Right lung (tissue), 5 donors: Measurements from ENCODE around the gene PYGL. TPM values are rescaled to one million over a fixed set of nuclear protein-coding genes. Genes with fewer than 3 reads are reported as not detected.

Experiments used
- DNase-seq, 2 donors: peaks; one replicate each; pipeline ENCODE4 v3.0.0-alpha.2; 2013
- polyA plus RNA-seq, 5 donors: library from polyadenylated mRNA; unstranded; fragments of 120-200 nt; gene quantifications; one replicate each; pipeline versions ENCODE4 v1.2.1 to v1.2.3, GENCODE V29; 2013; ENCODE audit warnings: inconsistent platforms in 1 of 5, low replicate concordance in 1 of 5; ENCODE audit not compliant: insufficient read length in 5 of 5, insufficient read depth in 1 of 5

The PYGL gene
- polyA plus RNA-seq, 5 donors: 12.7 to 21.2 (median 18.1) TPM

DNA sequence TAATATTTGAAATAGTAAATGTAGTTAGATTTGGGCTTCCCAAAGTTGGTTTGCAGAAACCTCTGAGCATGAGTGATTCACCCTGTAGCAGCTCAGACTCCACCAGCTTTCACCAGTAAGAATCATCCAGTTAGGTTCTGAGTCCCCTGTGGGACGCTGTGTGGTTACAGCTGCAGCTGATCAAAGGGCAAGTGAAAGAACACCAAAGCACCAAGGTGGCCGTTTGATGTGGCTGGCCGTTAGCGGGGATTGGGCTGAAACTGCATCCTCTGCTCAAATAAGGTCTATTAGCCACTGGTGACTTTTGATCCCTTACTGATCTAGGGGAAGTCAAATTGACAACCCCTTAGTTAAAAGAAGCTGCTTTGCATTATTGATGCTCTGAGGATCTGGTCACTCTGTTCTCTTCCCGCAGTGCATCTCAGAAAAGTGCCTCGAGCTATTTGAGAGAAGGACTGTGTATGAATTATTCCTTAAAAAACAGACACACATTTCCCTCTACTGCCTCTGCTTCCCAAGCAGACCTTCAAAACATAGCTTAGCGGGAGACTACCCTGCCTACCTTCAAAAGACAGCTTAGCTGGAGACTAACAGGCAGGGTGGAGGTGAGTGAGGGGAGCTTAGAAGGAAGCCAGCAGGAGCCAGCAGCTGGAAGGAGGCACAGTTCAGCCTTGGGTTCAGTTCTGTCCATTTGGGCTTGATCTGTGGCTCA lies 68.8 kb downstream of the PYGL start:
- DNase-seq: no peak

DNA sequence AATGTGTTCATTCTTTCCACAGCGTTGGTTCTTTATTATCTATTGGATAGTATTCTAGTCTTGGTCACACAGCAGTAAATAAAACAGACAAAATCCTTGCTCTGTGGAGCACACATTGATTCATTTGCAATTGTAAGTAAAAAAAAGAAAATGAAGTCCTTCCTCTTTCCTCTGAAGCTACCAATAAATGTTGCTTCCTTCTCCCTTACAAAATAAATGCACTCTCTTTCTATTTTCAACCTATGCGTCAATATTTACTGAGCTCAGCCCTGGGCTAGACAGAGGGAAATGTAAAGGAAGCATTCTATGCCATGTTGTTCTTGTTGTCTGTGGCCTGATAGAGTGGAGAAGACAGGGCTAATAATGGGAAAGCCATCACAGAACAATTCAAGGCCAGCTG lies 69.5 kb downstream of the PYGL start:
- no peak for DNase-seq

DNA sequence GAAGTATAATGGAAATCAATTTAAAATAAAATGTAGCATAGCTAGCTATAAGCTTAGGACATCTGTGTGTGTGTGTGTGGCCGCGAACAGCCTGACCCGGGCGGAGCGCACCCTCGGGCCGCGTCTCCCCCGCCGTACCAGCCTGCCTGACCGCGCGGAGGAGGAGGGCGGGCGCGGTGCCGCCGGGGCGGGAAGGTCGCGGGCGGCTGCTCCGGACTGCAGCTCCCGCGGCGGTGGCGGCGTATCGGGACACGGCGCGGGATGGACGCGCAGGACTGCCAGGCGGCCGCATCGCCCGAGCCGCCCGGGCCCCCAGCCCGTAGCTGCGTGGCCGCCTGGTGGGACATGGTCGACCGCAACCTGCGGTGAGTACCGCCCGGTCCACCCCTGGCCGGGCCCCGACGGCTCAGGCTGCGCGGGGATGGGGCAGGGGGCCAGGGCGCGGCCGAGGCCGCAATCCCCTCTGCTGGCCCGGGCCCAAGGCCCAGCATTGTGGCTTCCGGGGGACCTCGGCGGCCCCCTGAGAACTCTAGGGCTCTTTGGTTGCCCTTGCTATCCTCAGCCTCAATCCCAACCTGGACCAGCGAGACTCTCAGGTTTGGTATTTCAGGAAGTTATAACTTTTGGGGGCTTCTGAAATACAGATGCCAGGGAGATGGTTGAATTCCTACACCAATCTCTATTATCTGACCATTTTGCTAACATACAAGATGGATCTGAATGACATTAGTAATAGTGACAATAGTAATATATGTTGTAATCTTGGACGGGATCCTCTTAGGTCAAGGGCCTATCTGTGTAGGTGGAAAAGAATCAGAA lies 72.2 kb downstream of the PYGL start, which contains the start of gene ABHD12B:
TSS of gene ABHD12B (plus strand) at position 140 of the 819 bp plus-strand sequence. CDS start at position 262, 122 bp downstream.
- DNase-seq: no peak

DNA sequence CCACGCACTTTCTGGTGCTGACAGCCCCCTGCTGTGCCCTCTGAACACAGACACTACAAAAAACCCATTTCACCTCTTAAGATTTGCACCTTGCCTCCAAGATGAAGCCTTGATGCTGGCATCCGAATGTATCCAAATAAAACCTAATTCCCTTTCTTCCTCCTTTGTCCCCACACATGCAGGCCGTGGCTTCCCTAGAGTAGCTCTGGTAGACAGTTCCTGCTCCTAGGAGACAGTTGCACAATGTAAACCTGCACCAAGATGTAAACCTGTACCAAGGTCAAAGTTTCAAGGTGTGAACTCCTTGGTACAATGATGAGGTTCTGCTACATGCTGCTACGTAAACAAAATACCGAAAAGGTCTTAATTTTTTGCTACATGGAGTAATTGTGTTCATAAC lies 73.1 kb downstream of the PYGL start:
- DNase-seq: no peak

DNA sequence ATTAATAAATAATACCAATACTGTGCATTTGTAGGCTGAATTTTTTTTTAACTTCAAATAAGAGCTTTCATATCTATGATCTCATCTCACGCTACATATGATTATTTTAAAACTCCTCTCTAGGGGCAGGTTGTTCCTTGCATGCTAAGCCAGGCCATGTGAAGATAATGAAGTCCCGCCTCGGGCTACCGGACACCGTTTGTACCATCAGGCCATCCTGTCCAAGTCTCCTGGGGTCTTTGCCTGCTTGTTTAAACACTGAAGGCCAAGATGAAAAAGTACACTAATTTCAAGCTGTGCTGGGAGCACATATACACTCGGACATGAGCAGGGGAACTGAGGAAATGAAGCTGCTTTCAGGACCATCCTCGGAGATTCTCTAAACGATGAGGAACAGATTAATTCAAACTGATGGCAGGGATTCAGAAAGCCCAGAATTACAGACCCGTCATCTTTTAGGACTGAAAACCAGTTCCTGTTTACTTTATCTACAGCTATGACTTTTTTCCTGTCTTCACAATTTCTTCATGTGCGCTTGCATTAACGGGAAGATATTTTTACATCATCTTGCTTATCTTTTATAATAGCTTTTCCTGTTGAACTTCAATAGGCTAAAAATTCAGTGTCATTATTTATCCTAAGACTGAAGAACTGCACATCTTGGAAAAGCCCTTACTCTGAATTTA lies 78.7 kb downstream of the PYGL start:
- no peak for DNase-seq

DNA sequence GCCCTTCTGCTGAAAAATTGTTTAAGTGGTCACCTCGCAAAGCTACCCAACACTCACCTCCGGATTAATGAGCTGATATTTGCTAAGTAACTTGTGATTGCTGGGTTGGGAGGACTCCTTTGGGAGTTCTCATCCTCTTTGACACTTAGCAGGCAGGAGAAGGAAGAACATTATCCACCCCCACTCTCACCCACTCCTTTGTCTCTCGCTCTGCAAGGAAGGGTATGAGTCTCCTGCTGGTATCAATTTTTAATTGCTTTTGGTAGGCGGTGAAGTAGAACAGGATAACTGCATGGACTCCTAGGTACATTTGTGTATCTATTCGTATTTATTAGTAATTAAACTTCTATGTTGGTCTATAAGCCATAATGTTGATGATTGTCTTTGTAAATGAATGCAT lies 79.3 kb downstream of the PYGL start:
- no peak for DNase-seq

DNA sequence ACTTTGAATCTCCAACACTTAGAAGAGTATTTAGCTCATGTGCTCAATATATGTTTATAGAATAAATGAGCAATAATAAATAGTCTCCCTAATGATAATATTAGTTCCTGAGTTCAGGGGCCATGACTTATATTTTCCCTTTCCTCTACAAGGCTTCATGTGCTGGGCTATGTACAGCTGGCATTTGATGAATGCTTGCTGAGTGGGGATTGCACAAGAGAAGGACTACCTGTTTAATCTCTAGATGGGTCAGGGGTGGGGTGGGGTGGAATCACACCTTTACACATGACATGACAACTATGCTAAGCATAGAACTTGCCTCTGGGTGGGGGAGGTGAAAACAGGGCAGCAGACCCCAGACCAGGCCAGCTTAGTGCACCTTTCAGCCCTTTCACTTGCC lies 80.0 kb downstream of the PYGL start:
- DNase-seq: no peak

DNA sequence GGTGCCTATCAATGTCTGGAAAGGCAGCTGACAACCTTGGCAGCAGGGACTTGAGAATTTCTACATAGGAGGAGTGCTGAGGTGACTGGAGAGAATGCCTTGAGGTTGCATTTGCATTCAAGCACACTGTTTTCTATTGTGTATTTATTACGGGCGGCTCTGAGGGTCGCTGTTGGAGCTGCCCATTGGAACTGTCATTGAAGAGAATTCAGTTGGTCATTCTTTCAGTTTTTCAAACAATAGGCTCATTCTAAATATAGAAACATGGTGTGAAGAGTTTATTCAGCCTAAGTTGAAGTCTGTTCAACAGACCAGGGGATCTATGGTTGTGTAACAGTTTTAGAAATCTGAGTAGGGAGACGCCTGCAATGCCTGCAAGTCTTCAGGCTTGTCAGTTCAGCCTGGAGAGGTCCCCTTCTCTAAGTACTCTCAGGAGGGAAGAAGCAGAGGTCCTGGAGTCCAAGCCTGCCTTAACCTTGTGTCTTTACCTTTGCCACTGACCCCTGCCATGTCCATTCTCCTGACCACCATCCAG lies 82.2 kb downstream of the PYGL start:
- no peak for DNase-seq

DNA sequence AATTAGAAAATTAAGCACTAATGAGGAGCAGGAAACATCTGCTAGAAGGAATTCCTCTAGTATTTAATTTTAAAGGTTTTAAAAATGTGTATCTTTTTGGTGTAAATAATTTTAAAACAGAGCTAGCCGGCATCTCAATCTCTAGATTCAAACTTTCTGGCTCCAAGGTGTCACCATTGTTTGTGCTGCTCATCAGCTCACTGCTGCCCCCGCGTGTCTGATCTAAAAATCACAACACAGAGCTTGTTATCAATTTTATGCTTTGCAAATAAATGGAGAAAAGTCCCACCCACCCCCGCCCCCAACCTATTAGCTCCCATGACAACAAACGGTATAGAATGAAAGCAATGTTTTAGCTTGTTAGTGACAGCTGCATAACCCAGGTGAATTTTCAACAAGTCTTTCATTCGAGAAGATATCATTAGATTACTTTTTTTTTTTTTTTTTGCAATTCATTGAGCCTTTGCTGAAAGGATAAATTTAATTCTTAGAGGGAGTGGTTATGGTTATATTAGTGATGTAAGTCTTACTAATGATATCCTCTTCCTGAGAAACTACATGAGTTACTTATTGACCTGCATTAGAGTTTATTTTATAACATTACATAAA lies 83.7 kb downstream of the PYGL start:
- peak; percentile 71 to 74 for DNase-seq

DNA sequence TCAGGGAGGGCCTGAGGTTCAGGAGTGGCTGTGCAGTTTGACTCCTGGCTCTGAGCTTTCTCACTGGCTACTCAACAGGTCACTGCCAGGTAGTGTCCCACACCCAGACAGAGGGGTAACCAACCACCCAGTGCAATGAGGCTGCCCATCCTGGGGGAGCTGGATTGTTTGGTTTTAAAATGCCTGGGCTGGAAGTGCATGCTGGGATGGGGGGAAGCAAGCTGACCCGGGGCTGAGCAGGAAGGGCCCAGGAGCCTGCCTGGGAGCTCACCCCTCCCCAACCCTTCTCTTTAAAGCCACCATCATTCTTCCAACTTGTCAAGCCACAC lies 85.0 kb downstream of the PYGL start:
- no peak for DNase-seq

DNA sequence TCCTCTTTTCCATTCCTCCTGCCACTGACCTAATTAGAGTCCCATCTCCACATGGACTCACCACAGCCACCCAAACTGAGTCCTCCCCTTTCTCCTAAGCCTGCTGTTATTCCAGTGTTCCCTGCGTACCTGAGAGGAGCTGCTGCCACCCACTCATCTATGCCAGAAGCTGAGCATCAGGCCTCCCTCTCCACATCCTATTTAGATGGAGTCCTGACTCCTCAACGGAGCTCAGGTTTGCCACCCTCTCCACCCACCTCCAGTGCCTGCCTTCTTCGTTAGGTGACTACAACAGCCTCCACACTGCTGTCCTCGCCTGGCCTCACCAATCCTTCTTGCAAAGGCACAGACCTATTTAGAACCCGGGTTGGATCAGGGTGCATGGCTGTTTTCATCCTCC lies 87.6 kb downstream of the PYGL start:
- no peak for DNase-seq

DNA sequence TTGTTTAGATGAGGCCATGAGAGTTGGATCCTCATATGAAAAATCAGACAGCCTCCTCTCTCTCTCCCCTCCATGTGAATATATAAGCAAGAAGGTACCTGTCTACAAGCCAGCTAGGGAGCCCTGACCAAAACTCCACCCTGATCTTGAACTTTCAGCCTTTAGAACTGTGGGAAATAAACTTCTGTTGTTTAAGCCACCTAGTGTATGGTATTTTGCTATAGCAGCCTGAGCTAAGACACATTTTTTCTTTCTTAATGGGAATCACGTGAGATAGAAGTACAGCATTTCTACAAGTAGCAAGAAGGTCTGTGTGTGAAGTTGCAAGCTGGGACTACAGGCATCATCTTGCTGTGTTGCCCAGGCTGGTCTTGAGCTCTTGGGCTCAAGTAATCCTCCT lies 88.7 kb downstream of the PYGL start:
- DNase-seq: no peak

Other genes with a start within 250 kb of the PYGL start
- gene NIN, start 113.3 kb downstream of the PYGL start, polyA plus RNA-seq: 10 to 100 TPM; 17.5 to 32.7 (median 27.5) TPM
- 1 to 10 TPM in 2 of 5 donors, under 1 TPM in 3; 0.45 to 1.4 (median 0.67) TPM for gene ABHD12B, start 72.4 kb downstream of the PYGL start, polyA plus RNA-seq
- gene TRIM9, start 150.6 kb upstream of the PYGL start, polyA plus RNA-seq: 1 to 10 TPM in 3 of 5 donors, under 1 TPM in 2; 0.73 to 1.1 (median 1.0) TPM